Activated CD8-positive, alpha-beta memory T cell treated with anti-CD3 and anti-CD28 coated beads, Interleukin-2, amount 10 ng/mL, durations not matched to agents 7 days and 5 days (primary cell): Measurements from ENCODE around the gene P2RX7. TPM values are rescaled to one million over a fixed set of nuclear protein-coding genes. Genes with fewer than 3 reads are reported as not detected.

ENCODE experiments used
- ATAC-seq: fragments of 150-1000 bp; cut with Tn5 transposase; one replicate; pipeline ENCODE4 v1.10.0; 2021; ENCODE audit warnings: moderate library complexity
- CTCF ChIA-PET: fragments of 350-600 bp; sonication (Branson Sonifier 250); formaldehyde crosslinking; loops from one replicate; lab custom pipeline; 2021; ENCODE audit warnings: antibody characterized with exemption; lab: Charles Lee
- DNase-seq: peaks from one replicate; pipeline ENCODE4 v3.0.0-alpha.2; 2020
- H3K27ac Mint-ChIP-seq: one replicate; pipeline ENCODE4 v1.8.0; 2021; ENCODE audit warnings: mild to moderate bottlenecking, mixed read lengths
- H3K27me3 Mint-ChIP-seq: one replicate; pipeline ENCODE4 v1.8.0; 2021; ENCODE audit warnings: mixed read lengths
- H3K36me3 Mint-ChIP-seq: one replicate; pipeline ENCODE4 v1.8.0; 2021; ENCODE audit warnings: mild to moderate bottlenecking, mixed read lengths
- H3K4me1 Mint-ChIP-seq: one replicate; pipeline ENCODE4 v1.8.0; 2021; ENCODE audit warnings: mixed read lengths
- H3K4me3 Mint-ChIP-seq: one replicate; pipeline ENCODE4 v1.8.0; 2021; ENCODE audit warnings: mild to moderate bottlenecking, moderate library complexity, mixed read lengths
- H3K9me3 Mint-ChIP-seq: one replicate; pipeline ENCODE4 v1.8.0; 2022; ENCODE audit warnings: low read depth, mixed read lengths
- total RNA-seq, 2 experiments: library from RNA; stranded (reverse); gene quantifications; one replicate each; pipeline ENCODE4 v1.2.3, GENCODE V29; 2021

Gene P2RX7
- total RNA-seq, 2 experiments from 2014 or later, result 7.5 to 14.4 TPM

DNA sequence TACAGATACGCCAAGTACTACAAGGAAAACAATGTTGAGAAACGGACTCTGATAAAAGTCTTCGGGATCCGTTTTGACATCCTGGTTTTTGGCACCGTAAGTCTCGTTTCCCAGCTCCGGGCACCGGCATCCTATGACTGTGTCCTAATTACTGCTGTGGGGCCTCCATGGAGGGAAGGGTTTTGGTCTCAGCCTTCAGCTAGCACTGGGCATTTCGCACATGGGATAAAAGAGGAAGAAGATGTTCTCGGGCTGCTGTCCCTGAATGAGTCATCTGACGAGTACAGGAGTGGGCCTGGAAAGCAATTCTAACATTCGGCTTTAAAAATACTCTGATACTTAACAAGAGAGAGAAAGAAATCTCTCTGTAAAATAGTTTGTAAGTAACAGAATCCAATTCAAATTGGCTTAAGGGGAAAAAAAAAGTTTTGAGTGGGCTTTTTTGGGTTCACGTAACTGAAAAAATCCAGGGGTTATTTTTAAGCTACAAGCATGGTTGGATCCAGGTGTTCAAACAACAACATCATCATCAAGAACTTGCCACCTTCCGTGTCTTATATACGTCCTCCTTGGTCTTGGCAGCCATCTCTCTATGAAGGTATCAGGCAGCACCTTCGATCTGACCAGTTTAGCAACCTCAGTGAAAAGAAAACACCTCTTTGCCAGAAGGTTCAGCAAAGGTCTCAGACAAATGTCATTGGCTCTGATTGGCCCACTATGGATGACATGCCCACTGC is 42.9 kb downstream of the P2RX7 start:
- H3K36me3 Mint-ChIP-seq, result peaks cover 11% of the 10 kb centered on the region
- H3K4me3 Mint-ChIP-seq, result no peak overlapping the region

DNA sequence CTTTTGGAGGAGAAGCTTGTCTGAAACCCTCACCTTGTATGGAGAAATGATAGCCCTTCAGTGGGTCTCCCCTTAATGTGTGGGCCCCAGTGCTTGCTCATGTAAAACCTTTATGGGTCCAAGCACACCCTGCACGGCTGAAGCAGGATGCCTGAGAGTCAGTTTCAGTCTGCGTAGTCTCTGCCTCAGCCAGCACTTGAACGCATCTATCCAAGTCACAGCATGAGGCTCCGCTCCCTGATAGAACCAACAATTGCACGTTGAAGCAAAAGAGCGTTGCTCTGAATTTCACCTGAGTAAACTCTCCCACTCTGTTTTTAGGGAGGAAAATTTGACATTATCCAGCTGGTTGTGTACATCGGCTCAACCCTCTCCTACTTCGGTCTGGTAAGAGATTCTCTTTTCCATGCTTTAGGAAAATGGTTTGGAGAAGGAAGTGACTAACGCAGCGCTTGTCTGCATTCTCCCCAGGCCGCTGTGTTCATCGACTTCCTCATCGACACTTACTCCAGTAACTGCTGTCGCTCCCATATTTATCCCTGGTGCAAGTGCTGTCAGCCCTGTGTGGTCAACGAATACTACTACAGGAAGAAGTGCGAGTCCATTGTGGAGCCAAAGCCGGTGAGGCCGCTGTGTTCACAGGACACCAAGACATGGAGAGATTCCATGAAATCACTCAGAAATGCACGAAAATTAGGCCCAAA is 44.3 kb downstream of the P2RX7 start:
- Mint-ChIP-seq H3K4me1 (peaks cover under 1% of the 10 kb centered on the region), H3K36me3 (peaks cover 12% of the 10 kb centered on the region), H3K27ac (no peak overlapping the region), H3K27me3 (no peaks in the 10 kb centered on the region), H3K4me3 (no peak overlapping the region), H3K9me3 (no peaks in the 10 kb centered on the region)
- ATAC-seq (no peak), DNase-seq (no peak)
- CTCF ChIA-PET, result no interaction called here

More for the DNA sequence above, 42.9 kb downstream of the P2RX7 start:
- H3K4me1 Mint-ChIP-seq, result peaks cover 9% of the 10 kb centered on the region
- DNase-seq, result no peak
- CTCF ChIA-PET, result no interaction called here
- no peak overlapping the region for H3K27ac Mint-ChIP-seq
- H3K27me3 Mint-ChIP-seq, result no peaks in the 10 kb centered on the region
- no peak for ATAC-seq
- no peaks in the 10 kb centered on the region for H3K9me3 Mint-ChIP-seq

DNA sequence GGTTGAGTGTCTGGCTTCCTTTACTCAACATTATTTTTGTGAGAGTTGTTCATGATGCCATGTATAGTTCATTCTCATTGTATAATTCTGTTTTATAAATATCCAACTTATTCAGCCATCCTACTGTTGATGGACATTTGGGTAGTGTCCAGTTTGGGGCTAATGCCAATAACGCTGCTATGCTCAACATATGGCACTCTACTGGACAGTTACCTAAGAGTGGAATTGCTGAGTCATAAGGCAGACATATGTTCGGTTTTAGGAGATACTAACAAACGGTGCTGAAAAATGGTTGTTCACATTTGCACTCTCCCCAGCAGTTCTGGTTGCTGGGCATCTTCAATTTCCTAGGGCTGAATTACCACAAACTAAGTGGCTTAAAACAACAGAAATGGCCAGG is 48.5 kb downstream of the P2RX7 start:
- Mint-ChIP-seq H3K9me3 (no peaks in the 10 kb centered on the region), H3K36me3 (peaks cover 10% of the 10 kb centered on the region), H3K4me3 (no peak overlapping the region), H3K27ac (no peak overlapping the region), H3K4me1 (peaks cover 6% of the 10 kb centered on the region), H3K27me3 (no peaks in the 10 kb centered on the region)
- no peak for ATAC-seq
- CTCF ChIA-PET, result no interaction called here
- no peak for DNase-seq

DNA sequence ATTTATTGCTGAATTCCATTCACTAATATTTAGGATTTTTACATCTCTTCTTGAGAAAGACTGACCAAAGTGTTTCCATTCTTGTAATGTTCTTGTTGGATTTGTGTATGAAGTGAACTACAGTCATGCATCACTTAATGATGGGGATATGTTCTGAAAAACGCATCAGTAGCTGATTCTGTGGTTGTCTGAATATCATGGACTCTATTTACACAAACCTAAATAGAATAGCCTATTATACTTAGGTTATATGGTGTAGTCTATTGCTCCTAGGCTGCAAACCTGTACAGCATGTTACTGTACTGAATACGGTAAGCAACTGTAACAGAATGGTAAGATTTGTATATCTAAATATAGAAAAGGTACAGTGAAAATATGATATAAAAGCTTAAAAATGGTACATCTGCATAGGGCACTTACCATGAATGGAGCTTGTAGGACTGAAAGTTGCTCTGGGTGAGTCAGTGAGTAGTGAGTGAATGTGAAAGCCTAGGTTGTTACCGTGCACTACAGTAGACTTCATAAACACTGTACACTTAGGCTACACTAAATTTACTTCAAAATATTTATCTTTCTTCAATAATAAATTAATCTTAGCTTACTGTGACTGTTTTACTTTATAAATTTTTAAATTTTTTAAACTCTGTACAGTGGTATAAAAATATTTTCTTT is 49.7 kb downstream of the P2RX7 start:
- Mint-ChIP-seq H3K36me3 (peaks cover 6% of the 10 kb centered on the region), H3K27ac (no peak overlapping the region), H3K4me1 (peaks cover 6% of the 10 kb centered on the region), H3K4me3 (no peak overlapping the region), H3K9me3 (no peaks in the 10 kb centered on the region), H3K27me3 (no peaks in the 10 kb centered on the region)
- DNase-seq (no peak), ATAC-seq (peak; percentile 58)
- CTCF ChIA-PET, result interaction anchor here (1.0 kb wide), 1 partner anchor 73 kb away, joined by 3 read pairs; no protein-coding TSS in a partner anchor

DNA sequence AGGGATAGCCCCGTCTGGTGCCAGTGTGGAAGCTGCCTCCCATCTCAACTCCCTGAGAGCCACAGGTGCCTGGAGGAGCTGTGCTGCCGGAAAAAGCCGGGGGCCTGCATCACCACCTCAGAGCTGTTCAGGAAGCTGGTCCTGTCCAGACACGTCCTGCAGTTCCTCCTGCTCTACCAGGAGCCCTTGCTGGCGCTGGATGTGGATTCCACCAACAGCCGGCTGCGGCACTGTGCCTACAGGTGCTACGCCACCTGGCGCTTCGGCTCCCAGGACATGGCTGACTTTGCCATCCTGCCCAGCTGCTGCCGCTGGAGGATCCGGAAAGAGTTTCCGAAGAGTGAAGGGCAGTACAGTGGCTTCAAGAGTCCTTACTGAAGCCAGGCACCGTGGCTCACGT is 51.7 kb downstream of the P2RX7 start:
- ATAC-seq, result no peak
- Mint-ChIP-seq H3K4me1 (peaks cover 6% of the 10 kb centered on the region), H3K4me3 (no peak overlapping the region), H3K27me3 (no peaks in the 10 kb centered on the region), H3K36me3 (peaks cover 4% of the 10 kb centered on the region), H3K27ac (no peak overlapping the region), H3K9me3 (no peaks in the 10 kb centered on the region)
- CTCF ChIA-PET, result no interaction called here
- no peak for DNase-seq

DNA sequence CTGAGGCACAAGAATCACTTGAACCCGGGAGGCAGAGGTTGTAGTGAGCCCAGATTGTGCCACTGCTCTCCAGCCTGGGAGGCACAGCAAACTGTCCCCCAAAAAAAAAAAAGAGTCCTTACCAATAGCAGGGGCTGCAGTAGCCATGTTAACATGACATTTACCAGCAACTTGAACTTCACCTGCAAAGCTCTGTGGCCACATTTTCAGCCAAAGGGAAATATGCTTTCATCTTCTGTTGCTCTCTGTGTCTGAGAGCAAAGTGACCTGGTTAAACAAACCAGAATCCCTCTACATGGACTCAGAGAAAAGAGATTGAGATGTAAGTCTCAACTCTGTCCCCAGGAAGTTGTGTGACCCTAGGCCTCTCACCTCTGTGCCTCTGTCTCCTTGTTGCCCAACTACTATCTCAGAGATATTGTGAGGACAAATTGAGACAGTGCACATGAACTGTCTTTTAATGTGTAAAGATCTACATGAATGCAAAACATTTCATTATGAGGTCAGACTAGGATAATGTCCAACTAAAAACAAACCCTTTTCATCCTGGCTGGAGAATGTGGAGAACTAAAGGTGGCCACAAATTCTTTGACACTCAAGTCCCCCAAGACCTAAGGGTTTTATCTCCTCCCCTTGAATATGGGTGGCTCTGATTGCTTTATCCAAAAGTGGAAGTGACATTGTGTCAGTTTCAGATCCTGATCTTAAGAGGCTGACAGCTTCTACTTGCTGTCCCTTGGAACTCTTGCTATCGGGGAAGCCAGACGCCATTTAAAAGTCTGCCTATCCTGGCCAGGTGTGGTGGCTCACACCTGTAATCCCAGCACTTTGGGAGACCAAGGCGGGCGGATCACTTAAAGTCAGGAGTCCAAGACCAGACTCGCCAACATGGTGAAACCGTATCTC is 52.6 kb downstream of the P2RX7 start:
- CTCF ChIA-PET, result no interaction called here
- DNase-seq, result no peak
- Mint-ChIP-seq H3K4me3 (no peak overlapping the region), H3K27me3 (no peaks in the 10 kb centered on the region), H3K4me1 (peaks cover 6% of the 10 kb centered on the region), H3K9me3 (no peaks in the 10 kb centered on the region), H3K27ac (no peak overlapping the region), H3K36me3 (peaks cover 6% of the 10 kb centered on the region)
- no peak for ATAC-seq

DNA sequence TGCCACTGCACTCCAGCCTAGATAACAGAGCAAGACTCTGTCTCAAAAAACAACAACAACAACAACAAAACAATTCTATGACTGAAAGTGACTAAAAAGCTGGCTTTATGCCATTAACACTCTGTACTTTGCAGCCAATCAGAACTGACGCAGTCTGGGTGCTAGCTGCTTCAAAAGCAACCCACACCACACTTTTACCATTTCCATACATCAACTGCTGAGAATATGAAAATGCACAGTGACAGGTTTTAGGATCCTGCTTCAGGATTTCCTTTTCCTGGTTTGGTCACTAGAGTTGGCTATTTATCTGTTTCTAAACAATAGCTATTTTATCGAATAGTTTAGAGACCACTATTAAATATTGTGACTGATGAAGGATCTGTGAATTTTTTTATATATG is 54.1 kb downstream of the P2RX7 start:
- ATAC-seq, result no peak
- no peak for DNase-seq
- CTCF ChIA-PET, result interaction anchor here (1.0 kb wide), 1 partner anchor 127 kb away, joined by 3 read pairs; no protein-coding TSS in a partner anchor
- Mint-ChIP-seq H3K4me1 (peaks cover 8% of the 10 kb centered on the region), H3K36me3 (peaks cover 8% of the 10 kb centered on the region), H3K27me3 (no peaks in the 10 kb centered on the region), H3K9me3 (no peaks in the 10 kb centered on the region), H3K27ac (no peak overlapping the region), H3K4me3 (no peak overlapping the region)

DNA sequence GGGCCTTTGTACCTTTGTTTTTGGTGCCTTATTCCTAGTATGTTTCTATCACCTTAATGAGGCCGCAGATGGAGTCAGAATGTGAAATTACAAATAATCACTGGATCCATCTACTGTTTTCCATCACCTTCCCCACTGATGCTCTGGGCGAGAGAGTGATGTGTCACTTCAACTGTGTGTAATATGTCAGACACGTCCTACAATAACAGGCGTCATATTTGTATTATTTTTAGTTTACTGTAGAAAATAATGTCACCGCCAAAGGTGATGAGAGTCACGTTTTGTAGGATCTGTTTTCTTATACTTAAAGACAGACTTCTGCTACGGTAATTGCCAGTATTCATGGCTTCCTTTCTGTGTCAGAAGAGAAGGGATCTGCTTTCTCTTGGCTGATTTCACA is 54.8 kb downstream of the P2RX7 start:
- H3K27ac Mint-ChIP-seq, result no peak overlapping the region
- H3K9me3 Mint-ChIP-seq, result no peaks in the 10 kb centered on the region
- CTCF ChIA-PET, result no interaction called here
- ATAC-seq, result no peak
- no peak for DNase-seq
- no peak overlapping the region for H3K4me3 Mint-ChIP-seq
- H3K27me3 Mint-ChIP-seq, result no peaks in the 10 kb centered on the region
- peaks cover 2% of the 10 kb centered on the region for H3K4me1 Mint-ChIP-seq
- H3K36me3 Mint-ChIP-seq, result peaks cover 5% of the 10 kb centered on the region

DNA sequence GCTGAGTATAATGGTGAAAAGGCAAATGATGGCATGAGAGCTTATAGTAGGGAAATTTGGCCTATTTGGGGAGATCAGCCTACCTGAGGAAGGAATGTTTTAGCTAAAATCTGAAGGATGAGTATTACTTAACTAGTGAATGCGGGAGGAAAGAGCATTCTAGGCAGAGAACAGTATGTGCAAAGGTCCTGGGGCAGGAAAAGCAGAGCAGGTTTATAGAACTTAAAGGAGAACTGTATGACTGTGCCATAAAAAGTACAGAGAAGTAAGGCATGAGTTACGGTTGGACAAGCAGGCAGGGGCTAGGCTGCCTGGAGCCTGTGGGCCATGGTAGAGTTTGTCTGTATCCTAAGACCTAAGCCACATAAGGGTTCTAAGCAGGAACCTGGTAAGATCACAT is 55.6 kb downstream of the P2RX7 start:
- Mint-ChIP-seq H3K36me3 (peaks cover 5% of the 10 kb centered on the region), H3K9me3 (no peaks in the 10 kb centered on the region), H3K27me3 (no peaks in the 10 kb centered on the region), H3K27ac (no peak overlapping the region), H3K4me1 (peaks cover 2% of the 10 kb centered on the region), H3K4me3 (no peak overlapping the region)
- DNase-seq, result no peak
- no peak for ATAC-seq
- CTCF ChIA-PET, result no interaction called here

DNA sequence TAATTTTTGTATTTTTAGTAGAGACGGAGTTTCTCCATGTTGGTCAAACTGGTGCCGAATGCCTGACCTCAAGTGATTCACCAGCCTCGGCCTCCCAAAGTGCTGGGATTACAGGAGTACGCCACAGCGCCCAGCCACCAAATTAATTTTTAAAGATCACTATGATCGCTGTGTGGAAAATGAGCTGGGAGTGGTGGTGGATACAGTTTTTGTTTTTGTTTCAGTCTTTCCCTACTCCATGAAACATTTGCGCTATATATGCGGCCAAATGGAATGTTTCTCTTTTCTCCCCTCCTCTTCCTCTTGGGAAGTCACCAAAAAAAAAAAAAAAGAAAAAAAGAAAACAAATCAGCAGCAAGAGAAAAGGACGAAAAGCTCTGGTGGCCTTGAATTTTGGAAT is 56.5 kb downstream of the P2RX7 start:
- H3K9me3 Mint-ChIP-seq, result no peaks in the 10 kb centered on the region
- DNase-seq, result no peak
- H3K36me3 Mint-ChIP-seq, result peaks cover 5% of the 10 kb centered on the region
- H3K27me3 Mint-ChIP-seq, result no peaks in the 10 kb centered on the region
- no peak overlapping the region for H3K27ac Mint-ChIP-seq
- H3K4me3 Mint-ChIP-seq, result no peak overlapping the region
- CTCF ChIA-PET, result no interaction called here
- peaks cover 2% of the 10 kb centered on the region for H3K4me1 Mint-ChIP-seq
- ATAC-seq, result no peak

DNA sequence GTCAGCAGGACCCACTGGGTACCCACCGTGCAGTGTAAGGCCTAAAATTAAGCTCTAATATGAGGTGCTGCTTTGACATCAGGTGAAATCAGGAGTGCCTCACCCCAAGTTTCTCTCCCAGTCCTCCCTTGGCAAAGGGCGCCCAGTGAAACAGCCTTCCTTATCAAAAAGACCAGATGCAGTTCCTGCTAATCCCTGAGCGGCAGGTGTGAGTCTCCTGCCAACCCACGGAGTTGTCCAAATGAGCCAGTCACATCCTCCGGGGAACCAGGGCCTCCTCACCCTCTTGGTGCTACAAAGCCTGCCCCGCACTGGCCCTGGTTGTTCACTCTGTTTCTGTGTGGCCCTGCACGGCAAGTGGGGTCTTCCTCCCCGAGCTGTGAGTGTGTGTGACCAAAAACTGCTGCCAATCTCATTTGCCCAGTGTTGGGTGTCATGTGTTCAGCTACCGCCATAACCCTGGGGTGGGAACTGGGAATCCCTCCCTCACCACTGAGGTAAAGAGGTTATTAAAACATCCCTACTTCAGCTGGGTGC is 57.0 kb downstream of the P2RX7 start:
- H3K27ac Mint-ChIP-seq, result no peak overlapping the region
- CTCF ChIA-PET, result interaction anchor here (0.5 kb wide), 1 partner anchor 92 kb away, joined by 4 read pairs; no protein-coding TSS in a partner anchor
- no peak for ATAC-seq
- no peak for DNase-seq
- no peaks in the 10 kb centered on the region for H3K27me3 Mint-ChIP-seq
- H3K4me3 Mint-ChIP-seq, result no peak overlapping the region
- H3K9me3 Mint-ChIP-seq, result no peaks in the 10 kb centered on the region
- H3K36me3 Mint-ChIP-seq, result peaks cover 5% of the 10 kb centered on the region
- H3K4me1 Mint-ChIP-seq, result peaks cover 2% of the 10 kb centered on the region

DNA sequence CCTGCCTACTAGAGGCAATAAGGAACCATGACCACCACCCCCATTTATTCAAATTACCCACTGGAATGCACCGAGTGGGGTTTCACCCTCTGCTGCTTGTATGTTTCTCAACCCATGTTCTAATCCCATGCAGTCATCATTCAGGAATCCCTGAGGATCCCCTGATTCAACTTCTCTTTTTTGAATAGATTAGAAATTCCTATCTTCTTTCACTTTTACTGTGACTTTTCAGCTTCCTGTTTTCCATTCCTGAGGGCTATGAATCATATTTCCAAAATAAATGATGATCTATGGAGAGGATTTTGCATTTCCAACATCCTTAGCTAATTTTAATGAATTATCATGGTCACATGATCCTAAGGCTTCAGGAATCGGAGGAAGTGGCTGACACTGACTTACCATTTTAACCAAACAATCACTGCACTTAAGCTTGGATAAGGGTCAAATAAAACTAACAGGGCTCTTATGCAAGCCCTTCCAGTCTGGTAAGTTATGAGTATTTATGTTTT is 57.9 kb downstream of the P2RX7 start:
- CTCF ChIA-PET, result interaction anchor here (0.7 kb wide), 1 partner anchor 9 kb away, joined by 4 read pairs; no protein-coding TSS in a partner anchor

More for the DNA sequence above, 57.9 kb downstream of the P2RX7 start:
- Mint-ChIP-seq H3K4me1 (peaks cover 2% of the 10 kb centered on the region), H3K4me3 (no peak overlapping the region), H3K27ac (no peak overlapping the region), H3K36me3 (peaks cover 5% of the 10 kb centered on the region), H3K9me3 (no peaks in the 10 kb centered on the region), H3K27me3 (no peaks in the 10 kb centered on the region)
- DNase-seq (no peak), ATAC-seq (no peak)
